ENCODE data around the gene NAV1.

NAV1 gene

GRCh38 chr1:201575912-201576311 is 37.0 kb downstream of the NAV1 start:
- TF ChIP-seq POLR2AphosphoS5 (IDR thresholded peaks at IDR 0.05; ENCODE audit: low read depth, low read length) (no peak), SIN3A (IDR thresholded peaks at IDR 0.05; ENCODE audit: borderline replicate concordance, insufficient read depth, low read length) (no peak), REST (IDR thresholded peaks at IDR 0.05; ENCODE audit: insufficient read depth in 1 of 2, low read depth in 2 of 2, low read length in 2 of 2) (no peak), FOXP2 (optimal IDR thresholded peaks at IDR 0.05; ENCODE audit: borderline replicate concordance, extremely low read depth, extremely low read length, insufficient read depth) (no peak), TAF1 (IDR thresholded peaks at IDR 0.05; ENCODE audit: borderline replicate concordance, insufficient read depth, low read length) (no peak)

- TF ChIP-seq TAF1 (IDR thresholded peaks at IDR 0.05; ENCODE audit: borderline replicate concordance, insufficient read depth, low read length) (no peak), FOXP2 (optimal IDR thresholded peaks at IDR 0.05; ENCODE audit: borderline replicate concordance, extremely low read depth, extremely low read length, insufficient read depth) (no peak), SIN3A (IDR thresholded peaks at IDR 0.05; ENCODE audit: borderline replicate concordance, insufficient read depth, low read length) (no peak), POLR2AphosphoS5 (IDR thresholded peaks at IDR 0.05; ENCODE audit: low read depth, low read length) (no peak), REST (IDR thresholded peaks at IDR 0.05; ENCODE audit: insufficient read depth in 1 of 2, low read depth in 2 of 2, low read length in 2 of 2) (no peak)
These were observed 38.0 kb downstream of the NAV1 start for GRCh38 chr1:201576914-201577313.

GRCh38 chr1:201578008-201578888 is 39.3 kb downstream of the NAV1 start:
- no peak for TF ChIP-seq SIN3A (IDR thresholded peaks at IDR 0.05; ENCODE audit: borderline replicate concordance, insufficient read depth, low read length)

- TF ChIP-seq POLR2AphosphoS5 (IDR thresholded peaks at IDR 0.05; ENCODE audit: low read depth, low read length): no peak
- TF ChIP-seq TAF1 (IDR thresholded peaks at IDR 0.05; ENCODE audit: borderline replicate concordance, insufficient read depth, low read length): no peak
- no peak for TF ChIP-seq REST (IDR thresholded peaks at IDR 0.05; ENCODE audit: insufficient read depth in 1 of 2, low read depth in 2 of 2, low read length in 2 of 2)
- TF ChIP-seq SIN3A (IDR thresholded peaks at IDR 0.05; ENCODE audit: borderline replicate concordance, insufficient read depth, low read length): no peak
- no peak for TF ChIP-seq FOXP2 (optimal IDR thresholded peaks at IDR 0.05; ENCODE audit: borderline replicate concordance, extremely low read depth, extremely low read length, insufficient read depth)
These were observed 43.9 kb downstream of the NAV1 start for GRCh38 chr1:201582705-201583442.

GRCh38 chr1:201583663-201584062 is 44.7 kb downstream of the NAV1 start:
- TF ChIP-seq FOXP2 (optimal IDR thresholded peaks at IDR 0.05; ENCODE audit: borderline replicate concordance, extremely low read depth, extremely low read length, insufficient read depth) (no peak), TAF1 (IDR thresholded peaks at IDR 0.05; ENCODE audit: borderline replicate concordance, insufficient read depth, low read length) (no peak), POLR2AphosphoS5 (IDR thresholded peaks at IDR 0.05; ENCODE audit: low read depth, low read length) (no peak), REST (IDR thresholded peaks at IDR 0.05; ENCODE audit: insufficient read depth in 1 of 2, low read depth in 2 of 2, low read length in 2 of 2) (no peak), SIN3A (IDR thresholded peaks at IDR 0.05; ENCODE audit: borderline replicate concordance, insufficient read depth, low read length) (no peak)
